HCT116 (cell line): ENCODE measurements around the gene AK5. TPM values are rescaled to one million over a fixed set of nuclear protein-coding genes. Genes with fewer than 3 reads are reported as not detected.

ENCODE experiments used
- ATAC-seq: fragments of 200-7000 bp; cut with Tn5 transposase; 2 replicates; pipeline ENCODE4 v1.9.1; 2020; ENCODE audit warnings: mild to moderate bottlenecking, moderate library complexity
- BruUV-seq: library from RNA; stranded (reverse); fragments of 400-500 nt; replicated peaks from 2 replicates; lab custom pipeline; 2021; lab: Mats Ljungman, UMichigan
- CTCF ChIA-PET: fragments of 300-600 bp; sonication (Branson Sonifier 250); formaldehyde crosslinking; loops from one replicate; lab custom pipeline; 2021; ENCODE audit warnings: antibody characterized with exemption; lab: Charles Lee
- POLR2A ChIA-PET: fragments of 300-600, 350-600 bp; sonication (Branson Sonifier 250); formaldehyde crosslinking; loops from one replicate; lab custom pipeline; 2021; ENCODE audit warnings: antibody characterized with exemption; lab: Charles Lee
- RAD21 ChIA-PET, 2 experiments: fragments of 300-600 bp; sonication (Branson Sonifier 250); formaldehyde crosslinking; loops; one replicate each; lab custom pipeline; 2023; ENCODE audit warnings: low total read pairs in 2 of 2; ENCODE audit not compliant: uncharacterized antibody in 2 of 2, unreplicated experiment in 2 of 2, low non-redundant PET in 1 of 2; lab: Charles Lee
- DNase-seq: peaks from one replicate; pipeline ENCODE4 v3.0.0-alpha.2; 2010; ENCODE audit warnings: low read depth, low spot score
- H2AFZ ChIP-seq: fragments of 200-600 bp; shearing (Covaris generic), sonication (generic); 2 replicates; pipeline ENCODE4 v1.6.1; 2017; ENCODE audit warnings: low read depth, mixed run types, mixed read lengths, antibody characterized with exemption, low read length; ENCODE audit not compliant: poor library complexity, severe bottlenecking
- H3K27ac ChIP-seq: 2 replicates; pipeline ENCODE4 v1.5.1; 2012; ENCODE audit warnings: low read depth, low read length
- H3K27me3 ChIP-seq: fragments of 200-600 bp; sonication (generic); 2 replicates; pipeline ENCODE4 v1.6.1; 2016; ENCODE audit warnings: mixed run types, low read length, mixed read lengths; ENCODE audit not compliant: insufficient read depth
- H3K36me3 ChIP-seq, 2 experiments: fragments of 200-500 bp in 1 of 2; fragments of 200-600 bp in 1 of 2; sonication (Bioruptor generic) in 1 of 2; sonication (generic) in 1 of 2; 2 replicates each; pipeline versions ENCODE4 v1.5.1 to v1.6.1; 2014 to 2016; ENCODE audit warnings: low read length in 2 of 2, inconsistent platforms in 1 of 2, mixed read lengths in 1 of 2, mixed run types in 1 of 2; ENCODE audit not compliant: insufficient read depth in 2 of 2, control insufficient read depth in 1 of 2
- H3K4me1 ChIP-seq, 2 experiments: fragments of 200-600 bp in 1 of 2; sonication (generic) in 1 of 2; 2 replicates each; pipeline versions ENCODE4 v1.5.1 to v1.6.1; 2012 to 2017; ENCODE audit warnings: low read length in 2 of 2, inconsistent platforms in 1 of 2, mild to moderate bottlenecking in 1 of 2, mixed read lengths in 1 of 2, mixed run types in 1 of 2, moderate library complexity in 1 of 2; ENCODE audit not compliant: insufficient read depth in 2 of 2, control insufficient read depth in 1 of 2
- H3K4me2 ChIP-seq: fragments of 200-600 bp; sonication (generic); 2 replicates; pipeline ENCODE4 v1.6.1; 2017; ENCODE audit warnings: mixed run types, low read length, mixed read lengths
- H3K4me3 ChIP-seq, 2 experiments: fragments of 200-600 bp in 1 of 2; sonication (generic) in 1 of 2; replicated peaks in 1 of 2; 2 replicates each; pipeline ENCODE4 v1.5.1; 2011 to 2016; ENCODE audit warnings: low read length in 2 of 2, control low read depth in 1 of 2, low read depth in 1 of 2, mild to moderate bottlenecking in 1 of 2, mixed read lengths in 1 of 2, mixed run types in 1 of 2
- H3K79me2 ChIP-seq: fragments of 200-600 bp; sonication (generic); 2 replicates; pipeline ENCODE4 v1.6.1; 2017; ENCODE audit warnings: mild to moderate bottlenecking, mixed run types, low read length, moderate library complexity, mixed read lengths; ENCODE audit not compliant: insufficient read depth
- H3K9ac ChIP-seq: fragments of 200-600 bp; sonication (generic); 2 replicates; pipeline ENCODE4 v1.6.1; 2016; ENCODE audit warnings: low read length, mixed read lengths
- H3K9me2 ChIP-seq: fragments of 200-600 bp; sonication (generic), shearing (Covaris generic); 2 replicates; pipeline ENCODE4 v1.6.1; 2017; ENCODE audit warnings: mixed run types, mild to moderate bottlenecking, moderate library complexity; ENCODE audit not compliant: insufficient read depth
- H3K9me3 ChIP-seq, 2 experiments: fragments of 200-500 bp in 1 of 2; fragments of 200-600 bp in 1 of 2; sonication (Bioruptor generic) in 1 of 2; sonication (generic) in 1 of 2; 2 replicates each; pipeline ENCODE4 v1.6.1; 2014 to 2017; ENCODE audit warnings: low read length in 2 of 2, mixed read lengths in 2 of 2, inconsistent platforms in 1 of 2, low read depth in 1 of 2, mild to moderate bottlenecking in 1 of 2, mixed run types in 1 of 2, moderate library complexity in 1 of 2; ENCODE audit not compliant: control insufficient read depth in 1 of 2, insufficient read depth in 1 of 2
- H4K20me1 ChIP-seq: fragments of 200-600 bp; sonication (generic), shearing (Covaris generic); 2 replicates; pipeline ENCODE4 v1.6.1; 2017; ENCODE audit warnings: mixed run types, mild to moderate bottlenecking, moderate library complexity; ENCODE audit not compliant: insufficient read depth
- ELF1 ChIP-seq: IDR thresholded peaks from 2 replicates; pipeline ENCODE4 v1.6.1; 2012; ENCODE audit warnings: low read depth, borderline replicate concordance
- EZH2 ChIP-seq: fragments of 200-600 bp; sonication (generic); IDR thresholded peaks from 2 replicates; pipeline ENCODE4 v1.6.1; 2017; ENCODE audit warnings: antibody characterized with exemption, mixed run types
- EZH2phosphoT487 ChIP-seq: fragments of 200-600 bp; IDR thresholded peaks from 2 replicates; pipeline ENCODE4 v1.6.1; 2018; ENCODE audit warnings: antibody characterized with exemption, borderline replicate concordance
- FOSL1 ChIP-seq: IDR thresholded peaks from 2 replicates; pipeline ENCODE4 v1.6.1; 2012; ENCODE audit warnings: low read depth
- JUND ChIP-seq: IDR thresholded peaks from 2 replicates; pipeline ENCODE4 v1.6.1; 2012
- POLR2A ChIP-seq: IDR thresholded peaks from 2 replicates; pipeline ENCODE4 v1.7.0; 2011; ENCODE audit warnings: borderline replicate concordance; ENCODE audit not compliant: insufficient read depth, insufficient read length; ENCODE audit errors: extremely low read depth
- RAD21 ChIP-seq: IDR thresholded peaks from 2 replicates; pipeline ENCODE4 v1.6.1; 2012; ENCODE audit warnings: low read depth, mild to moderate bottlenecking
- TCF7L2 ChIP-seq: IDR thresholded peaks from 2 replicates; pipeline ENCODE4 v1.7.0; 2011; ENCODE audit warnings: borderline replicate concordance, inconsistent platforms; ENCODE audit not compliant: insufficient read depth, insufficient read length; ENCODE audit errors: extremely low read depth
- YY1 ChIP-seq: IDR thresholded peaks from 2 replicates; pipeline ENCODE4 v1.6.1; 2011; ENCODE audit warnings: low read length, low read depth, moderate library complexity, mild to moderate bottlenecking; ENCODE audit not compliant: insufficient replicate concordance; ENCODE audit errors: extremely low read depth
- ZBTB33 ChIP-seq: IDR thresholded peaks from 2 replicates; pipeline ENCODE4 v1.6.1; 2011; ENCODE audit warnings: mild to moderate bottlenecking, low read length, moderate library complexity; ENCODE audit not compliant: insufficient replicate concordance; ENCODE audit errors: extremely low read depth
- ZNF274 ChIP-seq: fragments of 200-500 bp; sonication (Bioruptor generic); IDR thresholded peaks from 2 replicates; pipeline ENCODE4 v1.6.1; 2014; ENCODE audit warnings: mild to moderate bottlenecking, low read depth, low read length, inconsistent platforms
- intact Hi-C: fragments of 100-400 bp; cut with micrococcal nuclease; formaldehyde crosslinking; loops from 2 replicates; pipeline ENCODE4 v1.10.0; 2022
- total RNA-seq: library from RNA; stranded (reverse); gene quantifications from one replicate; pipeline ENCODE4 v1.2.1, GENCODE V29; 2021; ENCODE audit not compliant: unreplicated experiment

Gene AK5
- total RNA-seq, 1 experiment from 2014 or later = 0.22 TPM

GRCh38 chr1:77584884-77585283 lies 303.1 kb downstream of the AK5 start:
- H3K36me3 ChIP-seq = peaks cover 4 to 6% of the 10 kb centered on the region in 2 experiments; a peak in 2 of 4 replicates
- POLR2A ChIA-PET = no interaction called here
- no peak overlapping the region for H3K27ac ChIP-seq
- CTCF ChIA-PET = no interaction called here
- intact Hi-C loops = no loop called here
- H3K4me3 ChIP-seq = no peak overlapping the region
- H3K79me2 ChIP-seq = peaks cover 41% of the 10 kb centered on the region
- no peaks in the 10 kb centered on the region for H3K9me2 ChIP-seq
- no peak overlapping the region for H2AFZ ChIP-seq
- BruUV-seq = no TSS peak
- ATAC-seq (no peak), DNase-seq (no peak)
- H3K4me2 ChIP-seq = no peak overlapping the region
- H4K20me1 ChIP-seq = peaks cover 11% of the 10 kb centered on the region; the same call in 1 of the 2 replicates
- no peak for TF ChIP-seq JUND
- no peak for TF ChIP-seq ELF1
- TF ChIP-seq ZBTB33 = no peak
- no peak for TF ChIP-seq EZH2phosphoT487
- TF ChIP-seq POLR2A = no peak
- no peak for TF ChIP-seq RAD21
- no peak for TF ChIP-seq TCF7L2
- TF ChIP-seq FOSL1 = no peak
- no peak for TF ChIP-seq EZH2
- TF ChIP-seq ZNF274 = no peak
- no peak for TF ChIP-seq YY1
- H3K4me1 ChIP-seq = no peaks in the 10 kb centered on the region
- no peaks in the 10 kb centered on the region for H3K27me3 ChIP-seq
- H3K9ac ChIP-seq = no peak overlapping the region
- RAD21 ChIA-PET = no interaction called here
- no peaks in the 10 kb centered on the region for H3K9me3 ChIP-seq
